Ascending aorta (tissue), 2 donors: Measurements from ENCODE around the gene TAPBPL. TPM values are rescaled to one million over a fixed set of nuclear protein-coding genes. Genes with fewer than 3 reads are reported as not detected.
A peak's percentile ranks its signal among the peaks of the same experiment; 100 is the strongest.
"Not testable (repeated sequence)": the region's sequence is repeated elsewhere in the genome, so short reads cannot be mapped to it uniquely, and the experiment has no call there.

Experiments
- DNase-seq, 2 donors: peaks; one replicate each; pipeline ENCODE4 v3.0.0-alpha.2; 2019; ENCODE audit warnings: low spot score in 2 of 2
- H3K27ac ChIP-seq, 2 donors: fragments of 200-600 bp; sonication (generic); one replicate each; pipeline ENCODE4 v1.5.1; 2016 to 2017; ENCODE audit warnings: mild to moderate bottlenecking in 1 of 2
- H3K27me3 ChIP-seq: fragments of 200-600 bp; sonication (generic); one replicate; pipeline ENCODE4 v1.5.1; 2017
- H3K36me3 ChIP-seq, 2 donors: fragments of 200-600 bp; sonication (generic); one replicate each; pipeline ENCODE4 v1.5.1; 2016
- H3K4me1 ChIP-seq, 2 donors: fragments of 200-600 bp; sonication (generic); one replicate each; pipeline ENCODE4 v1.5.1; 2016 to 2017; ENCODE audit warnings: mild to moderate bottlenecking in 1 of 2
- H3K4me3 ChIP-seq, 2 donors: fragments of 200-600 bp; sonication (generic); one replicate each; pipeline ENCODE4 v1.5.1; 2016 to 2017; ENCODE audit warnings: mild to moderate bottlenecking in 1 of 2
- H3K9me3 ChIP-seq, 2 donors: fragments of 200-600 bp; sonication (generic); one replicate each; pipeline ENCODE4 v1.5.1; 2016
- intact Hi-C: fragments of 100-400 bp; cut with DNase I; formaldehyde crosslinking; loops from one replicate; pipeline ENCODE4 v1.15.1; 2023
- total RNA-seq: library from RNA; depleted of rRNA; stranded (reverse); fragments of >200 nt; gene quantifications from one replicate; pipeline ENCODE4 v1.1.0, GENCODE V29; 2016
- TF ChIP-seq, protein P1 (sequence below), 3 experiments: fragments of 200-600 bp in 2 of 3; fragments of 450-650 bp in 1 of 3; sonication (generic) in 2 of 3; IDR thresholded peaks; one replicate each; pipeline ENCODE4 v1.5.1; 2016 to 2019; ENCODE audit warnings: antibody characterized with exemption in 3 of 3, mild to moderate bottlenecking in 1 of 3, moderate library complexity in 1 of 3

The TAPBPL gene
- total RNA-seq, 1 donor from 2014 or later: 16.8 TPM

DNA sequence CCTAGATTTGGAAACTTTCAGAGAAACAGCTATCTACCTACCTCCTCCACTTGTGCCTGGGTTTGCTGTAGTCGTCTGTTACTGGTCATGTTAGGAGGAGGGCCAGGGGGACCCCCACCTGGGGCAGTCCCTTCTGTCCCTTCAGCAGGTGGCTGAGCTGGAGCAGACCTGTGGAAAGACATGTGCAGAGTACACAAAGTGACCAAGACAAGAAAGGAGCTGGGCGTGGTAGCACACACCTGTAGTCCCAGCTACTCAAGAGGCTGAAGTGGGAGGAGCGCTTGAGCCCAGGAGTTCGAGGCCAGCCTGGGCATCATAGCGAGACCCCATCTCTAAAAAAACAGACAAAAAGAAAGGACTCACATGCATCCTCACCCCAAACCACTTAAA lies 14.3 kb downstream of the TAPBPL start:
- Histone ChIP-seq H3K4me3 (no peak overlapping the region), H3K9me3 (no peaks in the 10 kb centered on the region), H3K4me1 (peaks cover 0 to 17% of the 10 kb centered on the region in 2 donors), H3K36me3 (peaks cover 32 to 47% of the 10 kb centered on the region in 2 donors), H3K27me3 (no peaks in the 10 kb centered on the region), H3K27ac (no peak overlapping the region)
- DNase-seq: no peak
- TF ChIP-seq, protein P1, sequence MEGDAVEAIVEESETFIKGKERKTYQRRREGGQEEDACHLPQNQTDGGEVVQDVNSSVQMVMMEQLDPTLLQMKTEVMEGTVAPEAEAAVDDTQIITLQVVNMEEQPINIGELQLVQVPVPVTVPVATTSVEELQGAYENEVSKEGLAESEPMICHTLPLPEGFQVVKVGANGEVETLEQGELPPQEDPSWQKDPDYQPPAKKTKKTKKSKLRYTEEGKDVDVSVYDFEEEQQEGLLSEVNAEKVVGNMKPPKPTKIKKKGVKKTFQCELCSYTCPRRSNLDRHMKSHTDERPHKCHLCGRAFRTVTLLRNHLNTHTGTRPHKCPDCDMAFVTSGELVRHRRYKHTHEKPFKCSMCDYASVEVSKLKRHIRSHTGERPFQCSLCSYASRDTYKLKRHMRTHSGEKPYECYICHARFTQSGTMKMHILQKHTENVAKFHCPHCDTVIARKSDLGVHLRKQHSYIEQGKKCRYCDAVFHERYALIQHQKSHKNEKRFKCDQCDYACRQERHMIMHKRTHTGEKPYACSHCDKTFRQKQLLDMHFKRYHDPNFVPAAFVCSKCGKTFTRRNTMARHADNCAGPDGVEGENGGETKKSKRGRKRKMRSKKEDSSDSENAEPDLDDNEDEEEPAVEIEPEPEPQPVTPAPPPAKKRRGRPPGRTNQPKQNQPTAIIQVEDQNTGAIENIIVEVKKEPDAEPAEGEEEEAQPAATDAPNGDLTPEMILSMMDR (IDR thresholded peaks at IDR 0.05): no peak
- intact Hi-C loops: no loop called here

DNA sequence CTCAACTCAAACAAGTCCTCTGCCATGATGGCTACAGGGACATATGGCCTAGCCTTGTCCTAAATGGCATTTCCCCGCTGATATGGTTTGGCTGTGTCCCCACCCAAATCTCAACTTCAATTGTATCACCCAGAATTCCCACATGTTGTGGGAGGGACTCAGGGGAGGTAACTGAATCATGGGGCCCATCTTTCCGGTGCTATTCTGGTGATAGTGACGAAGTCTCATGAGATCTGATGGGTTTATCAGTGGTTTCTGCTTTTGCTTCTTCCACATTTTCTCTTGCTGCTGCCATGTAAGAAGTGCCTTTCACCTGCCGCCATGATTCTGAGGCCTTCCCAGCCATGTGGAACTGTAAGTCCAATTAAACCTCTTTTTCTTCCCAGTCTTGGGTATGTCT lies 14.9 kb downstream of the TAPBPL start:
- H3K4me3 ChIP-seq, H3K9me3 ChIP-seq, intact Hi-C loops, H3K27me3 ChIP-seq, H3K27ac ChIP-seq: not testable (repeated sequence)
- DNase-seq: peak in 1 of 2 donors; percentile 35
- peaks cover 28 to 42% of the 10 kb centered on the region in 2 donors for H3K36me3 ChIP-seq
- H3K4me1 ChIP-seq: peaks cover 0 to 20% of the 10 kb centered on the region in 2 donors

DNA sequence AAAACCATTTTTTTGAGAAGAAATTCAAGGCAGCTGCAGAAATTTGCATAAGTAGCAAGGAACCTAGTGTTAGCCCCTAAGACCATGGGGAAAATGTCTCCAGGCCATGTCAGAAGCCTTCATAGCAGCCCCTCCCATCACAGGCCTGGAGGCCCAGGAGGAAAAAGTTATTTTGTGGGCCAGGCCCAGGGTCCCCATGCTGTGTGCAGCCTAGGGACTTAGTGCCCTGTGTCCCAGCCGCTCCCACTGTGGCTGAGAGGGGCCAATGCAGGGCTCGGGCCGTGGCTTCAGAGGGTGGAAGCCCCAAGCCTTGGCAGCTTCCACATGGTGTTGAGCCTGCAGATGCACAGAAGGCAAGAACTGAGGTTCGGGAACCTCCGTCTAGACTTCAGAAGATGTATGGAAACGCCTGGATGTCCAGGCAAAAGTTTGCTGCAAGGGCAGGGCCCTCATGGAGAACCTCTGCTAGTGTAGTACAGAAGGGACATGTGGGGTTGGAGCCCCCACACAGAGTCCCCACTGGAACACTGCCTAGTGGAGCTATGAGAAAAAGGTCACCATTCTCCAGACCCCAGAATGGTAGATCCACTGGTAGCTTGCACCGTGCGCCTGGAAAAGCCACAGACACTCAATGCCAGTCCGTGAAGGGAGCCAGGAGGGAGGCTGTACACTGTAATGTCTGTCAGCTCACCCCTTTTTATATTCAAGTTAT lies 15.9 kb downstream of the TAPBPL start:
- H3K4me3 ChIP-seq, H3K27ac ChIP-seq, H3K9me3 ChIP-seq, intact Hi-C loops, DNase-seq, H3K27me3 ChIP-seq: not testable (repeated sequence)
- peaks cover 25 to 32% of the 10 kb centered on the region in 2 donors for H3K36me3 ChIP-seq
- H3K4me1 ChIP-seq: peaks cover 0 to 20% of the 10 kb centered on the region in 2 donors

DNA sequence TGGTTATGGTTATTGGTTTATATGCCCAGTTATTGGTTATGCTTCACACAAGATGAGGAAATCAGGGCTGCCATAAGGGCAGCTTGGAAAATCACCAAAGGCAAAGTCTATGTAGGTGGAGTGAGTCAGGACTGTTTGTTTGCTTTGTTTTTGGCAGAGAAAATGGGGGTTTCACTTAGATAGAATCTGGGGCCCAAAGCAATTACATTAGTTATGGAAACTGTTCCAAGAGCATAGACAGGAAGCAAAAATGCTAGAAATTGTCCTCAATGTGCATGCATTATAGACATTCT lies 16.4 kb downstream of the TAPBPL start:
- no peak for DNase-seq
- TF ChIP-seq, protein P1 (IDR thresholded peaks at IDR 0.05): no peak
- Histone ChIP-seq H3K9me3 (no peaks in the 10 kb centered on the region), H3K36me3 (peaks cover 20 to 27% of the 10 kb centered on the region in 2 donors), H3K27me3 (no peaks in the 10 kb centered on the region), H3K27ac (no peak overlapping the region), H3K4me1 (peaks cover 0 to 20% of the 10 kb centered on the region in 2 donors), H3K4me3 (no peak overlapping the region)
- intact Hi-C loops: no loop called here

DNA sequence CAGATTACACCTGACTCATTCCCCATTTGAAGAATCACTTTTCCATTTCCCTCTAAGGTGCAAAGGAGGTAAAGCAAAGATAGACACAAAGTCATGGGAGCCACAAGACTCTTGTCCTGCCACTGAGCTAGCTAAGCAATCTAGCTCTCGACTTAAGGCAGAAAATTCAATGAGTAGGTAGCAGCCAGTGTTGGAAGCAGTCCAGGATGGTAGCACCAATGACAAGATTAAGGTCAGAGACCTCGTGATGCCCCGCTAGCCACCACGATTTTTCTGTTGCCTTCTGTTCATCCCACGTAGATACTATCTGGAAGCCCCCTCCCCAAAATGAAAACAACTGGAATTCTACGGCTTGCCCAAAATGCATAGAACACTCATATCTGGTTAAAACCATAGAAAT lies 17.2 kb downstream of the TAPBPL start:
- intact Hi-C loops: no loop called here
- no peak overlapping the region for H3K27ac ChIP-seq
- peak overlapping the region; percentile 79 to 91 for H3K4me3 ChIP-seq
- TF ChIP-seq, protein P1 (IDR thresholded peaks at IDR 0.05): no peak
- H3K36me3 ChIP-seq: peaks cover 14 to 19% of the 10 kb centered on the region in 2 donors
- no peak for DNase-seq
- H3K4me1 ChIP-seq: peaks cover 0 to 20% of the 10 kb centered on the region in 2 donors
- no peaks in the 10 kb centered on the region for H3K27me3 ChIP-seq
- no peaks in the 10 kb centered on the region for H3K9me3 ChIP-seq

DNA sequence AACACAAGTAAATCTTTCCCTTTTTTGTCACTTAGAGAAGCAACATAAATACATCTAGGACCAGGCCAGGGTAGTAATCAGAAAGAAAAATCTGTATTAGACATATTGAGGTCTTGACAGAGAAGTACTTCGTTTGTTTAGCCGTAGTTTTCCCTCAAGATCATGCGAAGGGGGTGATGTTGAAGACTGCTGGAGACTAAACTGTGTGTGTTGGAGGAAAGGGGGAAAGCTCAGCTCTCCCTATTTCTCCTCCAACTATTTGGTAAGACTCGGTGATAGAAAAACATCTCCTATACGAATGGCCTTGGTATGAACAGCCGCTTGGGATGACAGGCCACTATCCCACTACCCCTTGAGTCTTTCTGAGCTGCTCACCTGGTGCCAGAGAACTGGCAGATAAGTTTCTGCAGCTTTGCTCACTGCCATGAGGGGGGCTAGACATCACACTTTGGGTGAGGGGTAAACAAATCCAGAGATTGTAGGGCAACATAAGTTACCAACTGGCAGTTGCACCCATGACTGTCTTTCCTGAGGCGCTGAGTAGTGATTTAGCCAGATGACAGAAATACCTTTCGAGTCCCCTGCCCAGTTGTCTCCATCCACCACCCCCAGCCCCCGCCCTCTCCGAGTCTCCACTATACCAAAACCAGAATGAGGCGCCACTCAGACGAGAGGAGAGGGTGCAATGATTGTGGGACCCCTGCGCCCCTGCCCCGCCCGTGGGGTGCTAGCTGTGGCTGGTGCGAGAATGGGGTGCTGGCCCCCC lies 17.9 kb downstream of the TAPBPL start:
- Histone ChIP-seq H3K36me3 (peaks cover 8 to 12% of the 10 kb centered on the region in 2 donors), H3K4me3 (peak overlapping the region; percentile 79 to 91), H3K27me3 (no peaks in the 10 kb centered on the region), H3K4me1 (peaks cover 0 to 20% of the 10 kb centered on the region in 2 donors), H3K27ac (peak overlapping the region; percentile 68 to 86), H3K9me3 (no peaks in the 10 kb centered on the region)
- intact Hi-C loops: loop anchor here (1.0 to 5.0 kb wide), 4 partner anchors 24 to 132 kb away; partner anchors contain the start of genes GAPDH and MRPL51
- TF ChIP-seq, protein P1 (IDR thresholded peaks at IDR 0.05): no peak
- peak in 1 of 2 donors; percentile 57 for DNase-seq
